ENCODE results near the gene TTLL11.

DNA sequence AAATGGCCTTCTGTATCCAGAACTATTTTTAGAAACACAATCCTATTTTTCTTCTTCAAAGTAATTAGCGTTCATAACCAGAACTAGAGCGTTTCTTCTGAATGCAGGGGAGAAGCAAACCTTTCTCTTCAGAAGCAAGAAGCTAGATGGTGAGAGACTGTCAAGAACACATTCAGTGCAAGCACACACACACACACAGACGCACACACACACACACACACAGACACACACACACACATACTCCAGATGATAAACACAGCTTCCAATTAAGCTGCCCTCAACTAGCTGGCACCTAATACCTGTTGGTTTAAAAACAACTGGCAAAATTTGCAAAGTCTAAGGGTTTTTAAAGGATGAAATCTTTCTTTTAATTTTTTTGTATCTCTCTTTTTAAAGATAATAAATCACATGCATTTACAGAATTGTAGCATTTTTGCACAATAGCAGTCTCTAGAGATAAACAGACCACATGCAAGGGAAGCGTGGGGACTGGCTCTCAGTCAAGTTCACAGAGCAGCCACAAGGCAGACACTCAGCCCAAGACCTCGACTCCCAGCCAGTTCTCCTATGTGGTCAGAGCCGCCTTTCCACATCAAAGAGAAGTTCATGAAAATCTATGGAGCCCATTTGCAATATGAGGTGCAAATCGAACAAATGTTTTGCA lies 138.5 kb downstream of the TTLL11 start:
- TF ChIP-seq, protein P1, sequence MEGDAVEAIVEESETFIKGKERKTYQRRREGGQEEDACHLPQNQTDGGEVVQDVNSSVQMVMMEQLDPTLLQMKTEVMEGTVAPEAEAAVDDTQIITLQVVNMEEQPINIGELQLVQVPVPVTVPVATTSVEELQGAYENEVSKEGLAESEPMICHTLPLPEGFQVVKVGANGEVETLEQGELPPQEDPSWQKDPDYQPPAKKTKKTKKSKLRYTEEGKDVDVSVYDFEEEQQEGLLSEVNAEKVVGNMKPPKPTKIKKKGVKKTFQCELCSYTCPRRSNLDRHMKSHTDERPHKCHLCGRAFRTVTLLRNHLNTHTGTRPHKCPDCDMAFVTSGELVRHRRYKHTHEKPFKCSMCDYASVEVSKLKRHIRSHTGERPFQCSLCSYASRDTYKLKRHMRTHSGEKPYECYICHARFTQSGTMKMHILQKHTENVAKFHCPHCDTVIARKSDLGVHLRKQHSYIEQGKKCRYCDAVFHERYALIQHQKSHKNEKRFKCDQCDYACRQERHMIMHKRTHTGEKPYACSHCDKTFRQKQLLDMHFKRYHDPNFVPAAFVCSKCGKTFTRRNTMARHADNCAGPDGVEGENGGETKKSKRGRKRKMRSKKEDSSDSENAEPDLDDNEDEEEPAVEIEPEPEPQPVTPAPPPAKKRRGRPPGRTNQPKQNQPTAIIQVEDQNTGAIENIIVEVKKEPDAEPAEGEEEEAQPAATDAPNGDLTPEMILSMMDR (IDR thresholded peaks at IDR 0.05) = peak in 1 of 5 experiments; percentile 14
- no peak for TF ChIP-seq EP300 (IDR thresholded peaks at IDR 0.05)
- TF ChIP-seq POLR2A (IDR thresholded peaks at IDR 0.05) = no peak

All from tibial nerve (tissue), 4 donors.